ACHN (cell line): ENCODE measurements around the gene DEFB115.
"Not testable (repeated sequence)": the region's sequence is repeated elsewhere in the genome, so short reads cannot be mapped to it uniquely, and the experiment has no call there.

Experiments used
- DNase-seq: peaks from one replicate; pipeline ENCODE4 v3.0.0-alpha.2; 2015
- in situ Hi-C: cut with HindIII; loops from 2 replicates; pipeline ENCODE4 v1.10.0; 2017; ENCODE audit warnings: low sequenced_read_pairs, low pct_ligation_motif_present, low pct_unique_long_range_greater_than_20kb

Gene DEFB115

GRCh38 chr20:31257364-31257763, at the start of gene DEFB115:
Gene DEFB115, plus strand, starts transcription at chr20:31257664. Its CDS starts 0 bp downstream, at chr20:31257664.
- in situ Hi-C loops: no loop called here

GRCh38 chr20:31236953-31237352, 20.5 kb upstream of the DEFB115 start:
- no peak for DNase-seq
- in situ Hi-C loops: no loop called here

More at GRCh38 chr20:31257364-31257763, at the start of gene DEFB115:
- no peak for DNase-seq

GRCh38 chr20:31237763-31238162, 19.7 kb upstream of the DEFB115 start:
- in situ Hi-C loops: no loop called here
- no peak for DNase-seq

GRCh38 chr20:31239139-31239538, 18.3 kb upstream of the DEFB115 start:
- DNase-seq: no peak
- in situ Hi-C loops: no loop called here

- in situ Hi-C loops: no loop called here
These were observed 505 bp upstream of the DEFB115 start for GRCh38 chr20:31256959-31257358.

GRCh38 chr20:31260326-31260932, 3.0 kb downstream of the DEFB115 start:
- in situ Hi-C loops: no loop called here
- peak; percentile 46 for DNase-seq

More at GRCh38 chr20:31256959-31257358, 505 bp upstream of the DEFB115 start:
- DNase-seq: no peak

- in situ Hi-C loops: no loop called here
- no peak for DNase-seq
These were observed 17.0 kb downstream of the DEFB115 start for GRCh38 chr20:31274441-31274840.

GRCh38 chr20:31278178-31278577, 20.7 kb downstream of the DEFB115 start:
- DNase-seq: no peak

GRCh38 chr20:31284964-31285363, 27.5 kb downstream of the DEFB115 start:
- DNase-seq, in situ Hi-C loops: not testable (repeated sequence)

More at GRCh38 chr20:31278178-31278577, 20.7 kb downstream of the DEFB115 start:
- in situ Hi-C loops: no loop called here

GRCh38 chr20:31308535-31309162, 51.2 kb downstream of the DEFB115 start, which contains the start of gene DEFB116:
Gene DEFB116, minus strand, starts transcription at chr20:31308585. Its CDS starts 0 bp downstream, at chr20:31308585.
- in situ Hi-C loops: no loop called here
- DNase-seq: no peak
